GM12865 (cell line): ENCODE results near the gene CCHCR1.
"Not testable (repeated sequence)": the region's sequence is repeated elsewhere in the genome, so short reads cannot be mapped to it uniquely, and the experiment has no call there.

Experiments used
- DNase-seq: peaks from one replicate; pipeline ENCODE4 v3.0.0; 2010; ENCODE audit warnings: low read depth
- H3K4me3 ChIP-seq: 2 replicates; pipeline ENCODE4 v1.5.1; 2011; ENCODE audit warnings: mild to moderate bottlenecking, low read depth, low read length, control low read depth
- TF ChIP-seq, protein P1 (sequence below): IDR thresholded peaks from 2 replicates; pipeline ENCODE4 v1.5.1; 2011; ENCODE audit warnings: low read length, control low read depth, low read depth, inconsistent platforms; ENCODE audit not compliant: insufficient read depth; ENCODE audit errors: missing control alignments

The CCHCR1 gene, protein sequence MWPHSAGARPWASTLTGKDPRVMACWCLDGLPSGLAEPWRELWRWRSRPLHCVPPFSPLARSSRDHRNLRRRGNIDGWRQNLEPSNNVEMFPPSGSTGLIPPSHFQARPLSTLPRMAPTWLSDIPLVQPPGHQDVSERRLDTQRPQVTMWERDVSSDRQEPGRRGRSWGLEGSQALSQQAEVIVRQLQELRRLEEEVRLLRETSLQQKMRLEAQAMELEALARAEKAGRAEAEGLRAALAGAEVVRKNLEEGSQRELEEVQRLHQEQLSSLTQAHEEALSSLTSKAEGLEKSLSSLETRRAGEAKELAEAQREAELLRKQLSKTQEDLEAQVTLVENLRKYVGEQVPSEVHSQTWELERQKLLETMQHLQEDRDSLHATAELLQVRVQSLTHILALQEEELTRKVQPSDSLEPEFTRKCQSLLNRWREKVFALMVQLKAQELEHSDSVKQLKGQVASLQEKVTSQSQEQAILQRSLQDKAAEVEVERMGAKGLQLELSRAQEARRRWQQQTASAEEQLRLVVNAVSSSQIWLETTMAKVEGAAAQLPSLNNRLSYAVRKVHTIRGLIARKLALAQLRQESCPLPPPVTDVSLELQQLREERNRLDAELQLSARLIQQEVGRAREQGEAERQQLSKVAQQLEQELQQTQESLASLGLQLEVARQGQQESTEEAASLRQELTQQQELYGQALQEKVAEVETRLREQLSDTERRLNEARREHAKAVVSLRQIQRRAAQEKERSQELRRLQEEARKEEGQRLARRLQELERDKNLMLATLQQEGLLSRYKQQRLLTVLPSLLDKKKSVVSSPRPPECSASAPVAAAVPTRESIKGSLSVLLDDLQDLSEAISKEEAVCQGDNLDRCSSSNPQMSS

DNA sequence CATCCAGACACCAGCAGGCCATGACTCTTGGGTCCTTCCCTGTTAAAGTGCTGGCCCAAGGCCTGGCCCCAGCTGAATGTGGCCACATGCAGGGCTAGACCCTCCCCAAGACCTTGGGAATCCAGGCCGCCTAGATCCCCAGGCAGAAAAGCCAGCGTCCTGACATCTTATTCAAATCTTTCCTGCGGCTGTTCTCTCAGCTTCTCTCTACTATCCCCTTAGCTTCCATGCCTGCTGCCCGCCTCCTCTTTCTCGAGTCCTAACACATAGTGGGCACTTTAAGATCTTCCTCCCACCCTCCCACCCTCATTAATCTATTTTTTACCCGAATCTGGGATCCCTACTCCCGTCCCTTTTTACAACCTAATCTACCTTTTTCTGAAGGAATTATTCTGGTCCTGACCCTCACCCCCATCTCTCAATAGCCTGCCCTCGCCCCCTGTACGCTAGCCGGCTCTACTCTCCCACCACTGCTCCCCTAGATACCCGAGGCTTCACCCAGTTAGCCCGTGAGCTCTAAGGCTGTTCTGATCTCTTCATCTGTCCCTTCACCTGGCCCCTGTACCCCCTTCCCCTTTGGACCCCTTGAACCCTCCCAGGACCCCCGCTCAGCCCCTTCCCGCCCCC, at the start of gene CCHCR1:
TSS of gene CCHCR1 (minus strand) at position 290 of the 627 bp plus-strand sequence. CDS start at position 88, 202 bp downstream.
- no peak for DNase-seq
- H3K4me3 ChIP-seq: peak within 1 kb of the TSS; percentile 86

DNA sequence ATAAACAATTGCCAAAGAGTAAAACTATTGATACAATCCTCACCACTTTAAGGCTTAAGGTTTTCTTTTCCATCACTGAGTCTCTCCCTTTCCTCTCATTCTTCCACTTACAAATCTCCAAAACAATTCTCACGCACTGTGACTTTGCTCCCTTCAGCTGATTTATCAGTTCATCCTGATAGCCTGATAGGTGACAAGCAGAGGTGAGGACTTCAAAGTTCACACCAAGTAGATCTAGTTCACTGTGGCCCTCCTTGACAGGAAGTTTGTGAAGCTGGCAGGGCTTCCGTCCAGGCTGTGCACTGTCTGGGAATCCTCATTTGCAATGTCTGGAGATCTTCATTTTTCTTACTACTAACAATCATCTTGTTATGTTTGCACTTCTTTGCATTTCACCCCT, 48.0 kb upstream of the CCHCR1 start:
- no peak overlapping the region for H3K4me3 ChIP-seq
- no peak for DNase-seq
- TF ChIP-seq, protein P1, sequence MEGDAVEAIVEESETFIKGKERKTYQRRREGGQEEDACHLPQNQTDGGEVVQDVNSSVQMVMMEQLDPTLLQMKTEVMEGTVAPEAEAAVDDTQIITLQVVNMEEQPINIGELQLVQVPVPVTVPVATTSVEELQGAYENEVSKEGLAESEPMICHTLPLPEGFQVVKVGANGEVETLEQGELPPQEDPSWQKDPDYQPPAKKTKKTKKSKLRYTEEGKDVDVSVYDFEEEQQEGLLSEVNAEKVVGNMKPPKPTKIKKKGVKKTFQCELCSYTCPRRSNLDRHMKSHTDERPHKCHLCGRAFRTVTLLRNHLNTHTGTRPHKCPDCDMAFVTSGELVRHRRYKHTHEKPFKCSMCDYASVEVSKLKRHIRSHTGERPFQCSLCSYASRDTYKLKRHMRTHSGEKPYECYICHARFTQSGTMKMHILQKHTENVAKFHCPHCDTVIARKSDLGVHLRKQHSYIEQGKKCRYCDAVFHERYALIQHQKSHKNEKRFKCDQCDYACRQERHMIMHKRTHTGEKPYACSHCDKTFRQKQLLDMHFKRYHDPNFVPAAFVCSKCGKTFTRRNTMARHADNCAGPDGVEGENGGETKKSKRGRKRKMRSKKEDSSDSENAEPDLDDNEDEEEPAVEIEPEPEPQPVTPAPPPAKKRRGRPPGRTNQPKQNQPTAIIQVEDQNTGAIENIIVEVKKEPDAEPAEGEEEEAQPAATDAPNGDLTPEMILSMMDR: no peak

More for the DNA sequence above, at the start of gene CCHCR1:
- TF ChIP-seq, protein P1: no peak

DNA sequence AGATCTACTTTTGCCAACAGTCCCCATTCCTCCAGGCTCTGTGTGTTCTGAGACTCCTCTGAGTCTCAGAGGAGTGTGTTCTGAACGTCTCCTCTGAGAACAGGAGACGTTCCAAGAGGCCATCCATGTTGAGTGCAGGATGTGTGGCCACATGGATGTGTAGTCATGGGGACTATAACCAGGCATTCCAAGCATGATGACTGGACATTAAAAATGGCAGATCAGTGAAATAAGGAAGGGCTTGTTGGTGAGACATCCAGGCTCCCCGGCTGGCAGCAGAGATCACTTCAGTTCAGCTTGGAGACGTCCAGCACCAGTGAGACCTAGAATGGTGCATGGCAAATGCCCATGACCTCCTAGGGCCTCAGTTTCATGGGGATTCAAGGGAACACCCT, 47.1 kb upstream of the CCHCR1 start:
- no peak for DNase-seq
- TF ChIP-seq, protein P1: no peak
- H3K4me3 ChIP-seq: peak overlapping the region; percentile 52

DNA sequence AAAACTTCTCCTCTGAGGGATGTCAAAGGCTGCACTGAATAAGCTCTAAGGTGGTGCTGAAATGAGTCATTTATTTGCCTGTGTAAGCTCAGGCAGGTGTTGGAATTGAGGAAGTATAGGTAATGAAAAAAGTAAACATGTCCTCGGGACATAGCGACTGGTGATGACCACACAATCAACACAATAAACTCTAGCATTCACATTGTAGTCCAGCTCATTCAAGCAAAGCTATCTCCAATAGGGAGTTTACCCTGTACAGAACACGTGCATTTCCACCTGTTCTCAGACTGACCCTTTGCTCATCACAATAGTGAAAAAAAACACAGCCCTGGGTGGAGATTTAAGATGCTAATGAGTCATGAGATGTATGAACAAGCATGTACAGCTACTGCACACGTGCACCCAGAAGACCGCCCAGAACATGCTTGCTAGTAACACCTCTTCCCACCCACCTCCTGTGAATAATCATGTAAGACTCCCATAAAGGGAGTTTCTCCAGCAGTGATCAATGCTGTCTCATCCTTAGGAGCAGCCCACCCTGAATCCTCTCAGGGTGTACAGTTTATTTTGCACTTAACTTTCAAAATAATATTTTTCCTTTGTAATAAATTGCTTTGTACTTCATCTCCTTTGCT, 45.9 kb upstream of the CCHCR1 start:
- peak overlapping the region; percentile 52 for H3K4me3 ChIP-seq
- peak; percentile 90 for DNase-seq
- TF ChIP-seq, protein P1: no peak

DNA sequence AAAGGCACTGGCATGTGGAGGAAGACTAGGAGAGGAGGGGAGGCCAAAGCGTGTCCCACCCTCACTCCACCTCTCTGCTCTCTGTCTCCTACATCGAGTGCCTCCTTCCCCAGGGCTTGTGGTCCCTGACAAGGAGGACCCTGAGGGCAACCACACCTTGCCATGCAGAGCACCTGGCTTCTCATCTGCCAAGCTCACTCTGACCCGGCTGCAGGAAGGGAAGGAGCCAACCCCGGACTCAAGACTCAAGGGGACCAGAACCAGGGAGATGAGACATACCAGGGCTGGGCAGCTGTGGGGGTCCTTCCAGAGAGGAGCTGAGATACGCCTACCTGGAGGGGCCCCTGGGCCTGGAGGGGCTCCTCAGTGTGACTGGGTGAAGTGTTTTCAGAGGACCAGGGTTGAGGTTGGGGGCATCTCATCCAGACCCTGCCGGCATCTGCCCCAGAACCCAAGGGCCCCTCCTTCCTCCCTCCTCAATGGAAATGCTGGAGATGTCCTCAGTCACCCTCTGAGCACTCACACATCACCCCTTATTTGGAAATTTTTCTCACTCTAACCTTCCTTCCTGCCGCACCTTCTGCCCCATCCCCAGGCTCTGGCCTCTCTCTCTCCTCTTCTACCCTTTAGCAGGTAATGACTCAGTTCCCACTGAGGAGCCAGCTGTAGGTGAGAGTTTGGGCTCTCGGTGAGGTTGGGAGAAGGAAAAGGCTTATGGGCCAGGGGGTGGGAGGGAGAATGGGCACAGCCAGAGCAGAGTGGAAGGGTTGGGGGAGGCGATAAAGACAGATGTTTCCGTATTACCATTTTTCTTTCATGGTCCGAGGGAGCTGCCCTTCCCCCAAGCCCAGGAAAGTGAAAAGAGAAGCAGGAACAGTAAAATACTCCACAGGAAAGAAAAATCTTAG, 44.9 kb upstream of the CCHCR1 start:
- TF ChIP-seq, protein P1: no peak
- DNase-seq: peak; percentile 49
- peak overlapping the region; percentile 52 for H3K4me3 ChIP-seq

DNA sequence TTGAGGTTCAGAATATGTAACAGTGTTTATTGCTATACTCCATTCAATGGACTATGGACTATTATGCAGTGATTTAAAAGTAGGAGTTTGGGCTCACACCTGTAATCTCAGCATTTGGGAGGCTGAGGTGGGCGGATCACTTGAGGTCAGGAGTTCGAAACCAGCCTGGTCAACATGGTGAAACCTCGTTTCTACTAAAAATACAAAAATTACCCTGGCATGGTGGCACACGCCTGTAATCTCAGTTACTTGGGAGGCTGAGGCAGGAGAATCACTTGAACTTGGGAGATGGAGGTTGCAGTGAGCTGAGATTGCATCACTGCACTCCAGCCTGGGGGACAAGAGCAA, 41.5 kb upstream of the CCHCR1 start:
- DNase-seq: not testable (repeated sequence)
- peak overlapping the region; percentile 95 for H3K4me3 ChIP-seq
